MG63 (cell line): Measurements from ENCODE around the gene FPR1. TPM values are rescaled to one million over a fixed set of nuclear protein-coding genes. Genes with fewer than 3 reads are reported as not detected.
"Not testable (repeated sequence)": the region's sequence is repeated elsewhere in the genome, so short reads cannot be mapped to it uniquely, and the experiment has no call there.

Source experiments
- DNase-seq: peaks from one replicate; pipeline ENCODE4 v3.0.0-alpha.2; 2020
- H3K27me3 ChIP-seq: fragments of 250-450 bp; sonication (Bioruptor Pico); 2 replicates; pipeline ENCODE4 v1.5.1; 2020; ENCODE audit warnings: mild to moderate bottlenecking, moderate library complexity
- H3K36me3 ChIP-seq: fragments of 250-450 bp; sonication (Bioruptor Pico); 2 replicates; pipeline ENCODE4 v1.5.1; 2020; ENCODE audit warnings: mild to moderate bottlenecking, moderate library complexity
- H3K4me3 ChIP-seq: fragments of 250-450 bp; sonication (Bioruptor Pico); 2 replicates; pipeline ENCODE4 v1.5.1; 2020; ENCODE audit warnings: mild to moderate bottlenecking, moderate library complexity
- H3K9me3 ChIP-seq: fragments of 250-450 bp; sonication (Bioruptor Pico); 2 replicates; pipeline ENCODE4 v1.5.1; 2020; ENCODE audit warnings: mild to moderate bottlenecking, moderate library complexity
- total RNA-seq: library from RNA; depleted of rRNA; stranded (reverse); fragments of >200 nt; shearing (Covaris generic); gene quantifications from 2 replicates; pipeline ENCODE4 v1.2.3, GENCODE V29; 2014; ENCODE audit warnings: low replicate concordance

FPR1 gene
- total RNA-seq, 1 experiment from 2014 or later = not detected

- peak; percentile 41 for DNase-seq
- Histone ChIP-seq H3K36me3 (no peaks in the 10 kb centered on the region), H3K27me3 (no peaks in the 10 kb centered on the region), H3K9me3 (no peaks in the 10 kb centered on the region), H3K4me3 (no peak overlapping the region)
Observed at GRCh38 chr19:51784922-51785690, 33.4 kb upstream of the FPR1 start.

GRCh38 chr19:51784109-51784785, 32.6 kb upstream of the FPR1 start:
- H3K36me3 ChIP-seq = no peaks in the 10 kb centered on the region
- H3K27me3 ChIP-seq = peaks cover 1% of the 10 kb centered on the region; the same call in 1 of the 2 replicates
- no peak for DNase-seq
- no peaks in the 10 kb centered on the region for H3K9me3 ChIP-seq
- H3K4me3 ChIP-seq = no peak overlapping the region

- Histone ChIP-seq H3K9me3 (no peaks in the 10 kb centered on the region), H3K36me3 (no peaks in the 10 kb centered on the region), H3K27me3 (peaks cover 10% of the 10 kb centered on the region), H3K4me3 (no peak overlapping the region)
- no peak for DNase-seq
Observed at GRCh38 chr19:51783372-51783771, 31.7 kb upstream of the FPR1 start.

GRCh38 chr19:51781999-51782398, 30.3 kb upstream of the FPR1 start:
- Histone ChIP-seq H3K27me3 (peaks cover 15% of the 10 kb centered on the region), H3K4me3 (no peak overlapping the region), H3K36me3 (no peaks in the 10 kb centered on the region), H3K9me3 (no peaks in the 10 kb centered on the region)
- no peak for DNase-seq

- DNase-seq = no peak
- Histone ChIP-seq H3K27me3 (peaks cover 20% of the 10 kb centered on the region), H3K4me3 (no peak overlapping the region), H3K36me3 (no peaks in the 10 kb centered on the region), H3K9me3 (no peaks in the 10 kb centered on the region)
Observed at GRCh38 chr19:51780270-51780669, 28.6 kb upstream of the FPR1 start.

GRCh38 chr19:51779703-51780102, 28.0 kb upstream of the FPR1 start:
- peaks cover 20% of the 10 kb centered on the region for H3K27me3 ChIP-seq
- DNase-seq = no peak
- no peak overlapping the region for H3K4me3 ChIP-seq
- H3K36me3 ChIP-seq = no peaks in the 10 kb centered on the region
- no peaks in the 10 kb centered on the region for H3K9me3 ChIP-seq

GRCh38 chr19:51779181-51779580, 27.5 kb upstream of the FPR1 start:
- Histone ChIP-seq H3K4me3 (no peak overlapping the region), H3K9me3 (no peaks in the 10 kb centered on the region), H3K27me3 (peaks cover 20% of the 10 kb centered on the region), H3K36me3 (no peaks in the 10 kb centered on the region)
- no peak for DNase-seq

- peaks cover 20% of the 10 kb centered on the region for H3K27me3 ChIP-seq
- H3K36me3 ChIP-seq = no peaks in the 10 kb centered on the region
- no peaks in the 10 kb centered on the region for H3K9me3 ChIP-seq
- H3K4me3 ChIP-seq = no peak overlapping the region
- DNase-seq = peak; percentile 43
Observed at GRCh38 chr19:51777570-51778462, 26.1 kb upstream of the FPR1 start.

GRCh38 chr19:51776561-51776960, 24.9 kb upstream of the FPR1 start:
- H3K9me3 ChIP-seq, DNase-seq, H3K4me3 ChIP-seq, H3K36me3 ChIP-seq: not testable (repeated sequence)
- H3K27me3 ChIP-seq = peaks cover 20% of the 10 kb centered on the region

GRCh38 chr19:51772977-51773376, 21.3 kb upstream of the FPR1 start:
- Histone ChIP-seq H3K36me3 (no peaks in the 10 kb centered on the region), H3K27me3 (peaks cover 7% of the 10 kb centered on the region), H3K4me3 (no peak overlapping the region), H3K9me3 (no peaks in the 10 kb centered on the region)
- DNase-seq = no peak

- Histone ChIP-seq H3K27me3 (peaks cover 5% of the 10 kb centered on the region), H3K36me3 (no peaks in the 10 kb centered on the region), H3K4me3 (no peak overlapping the region), H3K9me3 (no peaks in the 10 kb centered on the region)
- no peak for DNase-seq
Observed at GRCh38 chr19:51771376-51772130, 19.9 kb upstream of the FPR1 start.

- no peaks in the 10 kb centered on the region for H3K36me3 ChIP-seq
- H3K4me3 ChIP-seq = no peak overlapping the region
- no peaks in the 10 kb centered on the region; the same call in 1 of the 2 replicates for H3K27me3 ChIP-seq
- no peak for DNase-seq
- H3K9me3 ChIP-seq = no peaks in the 10 kb centered on the region
Observed at GRCh38 chr19:51766461-51766860, 14.8 kb upstream of the FPR1 start.

- H3K4me3 ChIP-seq = no peak overlapping the region
- H3K9me3 ChIP-seq = no peaks in the 10 kb centered on the region
- no peaks in the 10 kb centered on the region for H3K36me3 ChIP-seq
- DNase-seq = no peak
- H3K27me3 ChIP-seq = no peaks in the 10 kb centered on the region; the same call in 1 of the 2 replicates
Observed at GRCh38 chr19:51765086-51765485, 13.4 kb upstream of the FPR1 start.

GRCh38 chr19:51761696-51762095, 10.0 kb upstream of the FPR1 start:
- Histone ChIP-seq H3K4me3 (no peak overlapping the region), H3K36me3 (no peaks in the 10 kb centered on the region), H3K9me3 (no peaks in the 10 kb centered on the region), H3K27me3 (no peaks in the 10 kb centered on the region; the same call in 1 of the 2 replicates)
- DNase-seq = no peak

- no peak for DNase-seq
- H3K9me3 ChIP-seq = no peaks in the 10 kb centered on the region
- H3K4me3 ChIP-seq = no peak within 1 kb of the TSS
- H3K36me3 ChIP-seq = no peaks in the 10 kb centered on the region
- H3K27me3 ChIP-seq = no peaks in the 10 kb centered on the region; the same call in 1 of the 2 replicates
Observed at GRCh38 chr19:51760697-51761356, 9.1 kb upstream of the FPR1 start, which contains the start of gene FPR2. Gene FPR2, plus strand, starts transcription at chr19:51761180. Its CDS starts 7,479 bp downstream, at chr19:51768659.

GRCh38 chr19:51755571-51755970, 3.9 kb upstream of the FPR1 start:
- no peaks in the 10 kb centered on the region for H3K9me3 ChIP-seq
- no peaks in the 10 kb centered on the region for H3K36me3 ChIP-seq
- no peak for DNase-seq
- H3K27me3 ChIP-seq = no peaks in the 10 kb centered on the region; the same call in 1 of the 2 replicates
- H3K4me3 ChIP-seq = no peak overlapping the region
